Lung (tissue), 12 donors: ENCODE measurements around the gene TMC8. TPM values are rescaled to one million over a fixed set of nuclear protein-coding genes. Genes with fewer than 3 reads are reported as not detected.
A peak's percentile ranks its signal among the peaks of the same experiment; 100 is the strongest.

Experiments
- ATAC-seq: fragments of 200-7000 bp; cut with Tn5 transposase; one replicate; pipeline ENCODE4 v1.9.1; 2020; ENCODE audit warnings: moderate number of reproducible peaks; ENCODE audit not compliant: insufficient read depth, low FRiP score
- DNase-seq, 3 donors: peaks; one replicate each; pipeline ENCODE4 v3.0.0-alpha.2; 2013 to 2017
- H3K27ac ChIP-seq, 2 donors: one replicate each; pipeline ENCODE4 v1.5.1; 2013; ENCODE audit warnings: mild to moderate bottlenecking in 2 of 2, moderate library complexity in 2 of 2, control low read depth in 1 of 2, inconsistent platforms in 1 of 2, low read depth in 1 of 2, low read length in 1 of 2
- H3K27me3 ChIP-seq, 3 donors: one replicate each; pipeline ENCODE4 v1.5.1; 2013; ENCODE audit warnings: low read length in 2 of 3; ENCODE audit not compliant: control insufficient read depth in 3 of 3, insufficient read depth in 3 of 3
- H3K36me3 ChIP-seq, 4 donors: one replicate each; pipeline ENCODE4 v1.5.1; 2013; ENCODE audit warnings: low read length in 4 of 4, mild to moderate bottlenecking in 1 of 4, moderate library complexity in 1 of 4; ENCODE audit not compliant: control insufficient read depth in 4 of 4, insufficient read depth in 4 of 4
- H3K4me1 ChIP-seq, 5 donors: one replicate each; pipeline ENCODE4 v1.5.1; 2013; ENCODE audit warnings: low read length in 5 of 5, mild to moderate bottlenecking in 2 of 5, moderate library complexity in 1 of 5; ENCODE audit not compliant: control insufficient read depth in 5 of 5, insufficient read depth in 5 of 5
- H3K4me3 ChIP-seq: one replicate; pipeline ENCODE4 v1.5.1; 2013; ENCODE audit warnings: mild to moderate bottlenecking, control low read depth, moderate library complexity
- H3K9ac ChIP-seq, 2 donors: one replicate each; pipeline ENCODE4 v1.5.1; 2013; ENCODE audit warnings: low read length in 2 of 2, control low read depth in 1 of 2; ENCODE audit not compliant: insufficient read depth in 1 of 2
- H3K9me3 ChIP-seq, 4 donors: one replicate each; pipeline ENCODE4 v1.5.1; 2013; ENCODE audit warnings: low read length in 3 of 4, mild to moderate bottlenecking in 1 of 4, moderate library complexity in 1 of 4; ENCODE audit not compliant: control insufficient read depth in 4 of 4, insufficient read depth in 3 of 4
- WGBS, 2 donors: extraction: QIAGEN DNeasy Blood & Tissue Kit; methylation state at CpG; one replicate each; pipeline ENCODE4 v1.1.7; 2013; 5-methylcytosine and 5-hydroxymethylcytosine counted together
- polyA plus RNA-seq, 2 donors: library from polyadenylated mRNA; stranded (reverse); fragments of 200-250 nt; gene quantifications; one replicate each; pipeline ENCODE4 v1.2.1, GENCODE V29; 2013
- total RNA-seq, 2 donors: library from RNA; depleted of rRNA in 1 of 2; stranded (reverse); fragments of >200 nt in 1 of 2; gene quantifications; one replicate each; pipeline ENCODE4 v1.2.1, GENCODE V29; 2014 to 2021
- TF ChIP-seq, protein P1 (sequence below): IDR thresholded peaks from 2 replicates; pipeline ENCODE4 v1.5.1; 2012; ENCODE audit warnings: mild to moderate bottlenecking; ENCODE audit errors: control extremely low read depth, extremely low read depth
- donor health status: control.
- donor health status: control.
- donor health status: Bipolar disorder and iron deficiency.
- donor health status: healthy.
- donor health status: DM: yes; HTN: yes; CAD: no.

TMC8 gene
- total and polyA plus RNA-seq, 4 donors = 15.5 to 28.1 (median 18.5) TPM

DNA sequence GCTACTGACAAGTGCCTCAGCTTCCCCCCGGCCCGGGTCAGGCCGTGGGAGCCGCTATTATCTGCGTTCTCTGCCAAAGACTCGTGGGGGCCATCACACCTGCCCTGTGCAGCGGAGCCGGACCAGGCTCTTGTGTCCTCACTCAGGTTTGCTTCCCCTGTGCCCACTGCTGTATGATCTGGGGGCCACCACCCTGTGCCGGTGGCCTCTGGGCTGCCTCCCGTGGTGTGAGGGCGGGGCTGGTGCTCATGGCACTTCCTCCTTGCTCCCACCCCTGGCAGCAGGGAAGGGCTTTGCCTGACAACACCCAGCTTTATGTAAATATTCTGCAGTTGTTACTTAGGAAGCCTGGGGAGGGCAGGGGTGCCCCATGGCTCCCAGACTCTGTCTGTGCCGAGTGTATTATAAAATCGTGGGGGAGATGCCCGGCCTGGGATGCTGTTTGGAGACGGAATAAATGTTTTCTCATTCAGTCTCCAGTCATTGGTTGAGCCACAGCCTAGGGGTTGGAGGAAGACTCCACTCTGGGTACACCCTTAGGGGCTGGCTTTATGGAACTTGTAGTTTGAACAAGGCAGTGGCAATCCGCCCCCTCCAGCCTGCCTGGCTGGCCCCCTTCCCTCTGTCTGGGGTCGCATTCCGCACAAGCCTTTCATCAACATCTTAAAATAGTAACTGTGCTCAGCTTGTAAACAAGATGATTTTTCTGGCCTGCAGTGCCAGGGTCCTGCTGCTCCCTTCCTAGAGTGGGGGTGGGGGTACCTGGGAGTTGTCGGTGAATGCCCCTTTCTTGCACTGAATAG, 41.9 kb downstream of the TMC8 start:
- no peak for ATAC-seq

DNA sequence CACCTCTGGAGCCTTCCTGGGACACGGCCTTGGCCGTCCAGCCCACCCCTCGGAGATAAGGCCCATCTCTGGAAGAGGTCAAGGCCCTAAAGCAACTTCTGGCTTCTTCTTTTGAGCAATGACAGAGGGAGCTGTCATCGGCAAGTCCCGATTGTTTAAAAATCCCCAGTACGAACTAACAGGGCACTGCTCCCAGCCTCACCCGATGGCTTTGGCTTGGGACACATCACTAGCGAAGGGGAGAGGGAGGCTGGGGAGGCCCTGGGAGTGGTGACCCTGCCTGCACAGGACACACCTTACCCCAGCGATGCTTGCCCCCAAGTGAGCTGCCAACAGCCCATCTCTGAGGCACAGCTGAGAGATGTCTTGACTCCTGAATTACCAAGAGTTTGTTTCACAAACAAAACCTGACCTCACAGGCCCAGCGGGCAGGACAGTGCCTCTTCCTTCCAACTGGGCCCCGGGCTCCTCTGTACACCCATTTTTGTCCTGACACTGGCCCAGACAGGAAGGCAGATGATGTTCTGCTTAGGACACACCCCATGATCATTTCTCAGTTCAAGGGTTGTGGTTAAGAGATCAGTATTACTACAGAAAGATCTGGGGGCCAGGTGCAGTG, 42.6 kb downstream of the TMC8 start:
- DNase-seq = peak in 1 of 3 donors; percentile 20
- H3K9me3 ChIP-seq = no peaks in the 10 kb centered on the region
- H3K36me3 ChIP-seq = peaks cover 0 to 12% (median 0%) of the 10 kb centered on the region in 4 donors
- ATAC-seq = no peak
- peak overlapping the region; percentile 84 to 88 for H3K27ac ChIP-seq
- 62 to 67% methylated on average over 11 of the region's 11 CpGs for WGBS, 2 donors
- TF ChIP-seq, protein P1, sequence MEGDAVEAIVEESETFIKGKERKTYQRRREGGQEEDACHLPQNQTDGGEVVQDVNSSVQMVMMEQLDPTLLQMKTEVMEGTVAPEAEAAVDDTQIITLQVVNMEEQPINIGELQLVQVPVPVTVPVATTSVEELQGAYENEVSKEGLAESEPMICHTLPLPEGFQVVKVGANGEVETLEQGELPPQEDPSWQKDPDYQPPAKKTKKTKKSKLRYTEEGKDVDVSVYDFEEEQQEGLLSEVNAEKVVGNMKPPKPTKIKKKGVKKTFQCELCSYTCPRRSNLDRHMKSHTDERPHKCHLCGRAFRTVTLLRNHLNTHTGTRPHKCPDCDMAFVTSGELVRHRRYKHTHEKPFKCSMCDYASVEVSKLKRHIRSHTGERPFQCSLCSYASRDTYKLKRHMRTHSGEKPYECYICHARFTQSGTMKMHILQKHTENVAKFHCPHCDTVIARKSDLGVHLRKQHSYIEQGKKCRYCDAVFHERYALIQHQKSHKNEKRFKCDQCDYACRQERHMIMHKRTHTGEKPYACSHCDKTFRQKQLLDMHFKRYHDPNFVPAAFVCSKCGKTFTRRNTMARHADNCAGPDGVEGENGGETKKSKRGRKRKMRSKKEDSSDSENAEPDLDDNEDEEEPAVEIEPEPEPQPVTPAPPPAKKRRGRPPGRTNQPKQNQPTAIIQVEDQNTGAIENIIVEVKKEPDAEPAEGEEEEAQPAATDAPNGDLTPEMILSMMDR = no peak
- H3K4me1 ChIP-seq = peaks cover 0 to 45% (median 10%) of the 10 kb centered on the region in 5 donors
- peak overlapping the region in 1 of 2 donors; percentile 8 for H3K9ac ChIP-seq
- no peak overlapping the region for H3K4me3 ChIP-seq
- H3K27me3 ChIP-seq = no peaks in the 10 kb centered on the region

More for the DNA sequence above, 41.9 kb downstream of the TMC8 start:
- Histone ChIP-seq H3K27ac (peak overlapping the region; percentile 84 to 88), H3K36me3 (peaks cover 0 to 12% (median 0%) of the 10 kb centered on the region in 4 donors), H3K9ac (peak overlapping the region in 1 of 2 donors; percentile 8), H3K4me3 (no peak overlapping the region), H3K9me3 (no peaks in the 10 kb centered on the region), H3K4me1 (peaks cover 0 to 48% (median 10%) of the 10 kb centered on the region in 5 donors), H3K27me3 (no peaks in the 10 kb centered on the region)
- peak; percentile 67 to 81 (median 67) for DNase-seq
- TF ChIP-seq, protein P1 = no peak
- WGBS, 2 donors = 24 to 27% methylated on average over 19 of the region's 19 CpGs

DNA sequence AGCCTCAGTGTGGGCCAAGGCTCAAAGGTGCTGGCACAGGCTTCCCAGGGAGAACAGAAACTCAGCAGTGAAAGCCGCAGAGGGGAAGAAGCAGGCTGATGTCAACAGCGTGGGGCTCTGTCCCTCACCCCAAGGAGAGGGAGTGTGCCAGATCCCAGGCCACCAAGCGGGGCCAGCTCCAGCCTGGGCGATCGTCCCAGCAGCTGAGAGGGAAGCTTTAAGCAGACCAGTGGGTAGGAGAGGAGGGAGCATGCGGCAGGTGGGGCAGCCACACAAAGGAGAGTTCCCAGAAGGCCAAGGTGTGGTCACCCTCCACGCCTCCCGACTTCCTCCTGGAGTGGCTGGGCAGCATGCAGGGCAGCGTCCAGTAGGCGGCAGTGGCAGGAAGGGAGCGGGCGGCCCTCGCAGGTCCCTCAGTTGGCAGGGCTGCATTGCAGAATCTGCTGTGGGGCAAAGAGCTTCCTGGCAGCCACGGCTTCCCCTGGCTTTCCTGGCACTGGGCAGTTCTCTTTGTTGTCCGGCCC, 43.8 kb downstream of the TMC8 start:
- peaks cover 0 to 12% (median 0%) of the 10 kb centered on the region in 4 donors for H3K36me3 ChIP-seq
- DNase-seq (peak in 1 of 3 donors; percentile 19), ATAC-seq (peak; percentile 75)
- H3K27me3 ChIP-seq = no peaks in the 10 kb centered on the region
- H3K9ac ChIP-seq = peak overlapping the region in 1 of 2 donors; percentile 37
- H3K4me3 ChIP-seq = no peak overlapping the region
- H3K9me3 ChIP-seq = no peaks in the 10 kb centered on the region
- H3K27ac ChIP-seq = peak overlapping the region; percentile 84 to 88
- TF ChIP-seq, protein P1 = peak; percentile 30
- 10 to 23% methylated on average over 13 to 15 of the region's 15 CpGs for WGBS, 2 donors
- H3K4me1 ChIP-seq = peaks cover 0 to 47% (median 10%) of the 10 kb centered on the region in 5 donors
